ENCODE measurements around the gene RTP3. TPM values are rescaled to one million over a fixed set of nuclear protein-coding genes. Genes with fewer than 3 reads are reported as not detected.

Gene RTP3
- total and polyA plus RNA-seq, 2 of the 8 experiments (the other 6 are each of a cell fraction or from before 2014, with no cell fraction given) = 0.08 TPM; not detected in 1

DNA sequence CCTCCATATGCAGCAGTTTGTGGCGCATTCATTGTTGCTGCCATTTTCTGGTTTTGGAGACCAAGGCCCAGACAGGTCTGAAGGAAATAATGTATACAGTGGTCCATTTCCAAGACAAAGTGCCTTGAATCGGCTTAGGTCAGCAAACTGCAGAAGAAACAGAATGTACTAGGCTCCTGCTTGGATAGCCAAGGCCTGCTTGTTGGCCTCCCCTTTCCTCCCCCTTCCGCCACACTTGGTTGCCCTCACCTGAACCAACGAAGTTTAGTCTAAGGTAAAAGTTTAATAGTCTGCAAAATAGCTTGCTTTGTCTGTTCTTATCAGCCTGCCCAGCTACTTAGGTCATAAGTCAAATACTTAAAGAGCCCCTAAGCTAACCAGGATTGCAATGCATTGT is 12.0 kb upstream of the RTP3 start:
- Histone ChIP-seq H3K4me3 (ENCODE audit: extremely low read depth in 1 of 4, insufficient read depth in 2 of 4, low read depth in 3 of 4, low read length in 4 of 4) (no peak overlapping the region), H3K4me1 (replicated peaks in 1 of 4; ENCODE audit: control insufficient read depth in 3 of 4, insufficient read depth in 4 of 4, low read length in 3 of 4) (peaks cover 4 to 8% (median 6%) of the 10 kb centered on the region in 4 experiments; a peak in 6 of 7 replicates), H4K5ac (ENCODE audit: insufficient read length, low read depth, low read length) (no peak overlapping the region), H4K91ac (replicated peaks; ENCODE audit: insufficient read length, low read length) (no peak overlapping the region), H3K9me3 (ENCODE audit: insufficient read depth in 2 of 2, low read depth in 1 of 2, low read length in 1 of 2) (no peaks in the 10 kb centered on the region), H3K23ac (ENCODE audit: insufficient read length) (no peak overlapping the region), H3K9ac (replicated peaks in 1 of 4; ENCODE audit: extremely low read depth in 1 of 4, low read depth in 3 of 4, low read length in 3 of 4) (no peak overlapping the region), H3K4me2 (ENCODE audit: insufficient read depth in 1 of 2, low read depth in 2 of 2, low read length in 2 of 2) (no peak overlapping the region), H2BK5ac (ENCODE audit: low read depth, low read length) (no peak overlapping the region), H3K79me1 (ENCODE audit: low read depth, low read length) (no peaks in the 10 kb centered on the region), H3K56ac (replicated peaks; ENCODE audit: insufficient read length, low read depth, low read length) (no peak overlapping the region), H2AK5ac (ENCODE audit: low read depth, low read length) (no peak overlapping the region), H2BK20ac (ENCODE audit: low read length) (no peak overlapping the region), H3K4ac (replicated peaks; ENCODE audit: insufficient read length, low read depth, low read length) (no peak overlapping the region), H3K14ac (ENCODE audit: insufficient read length) (no peak overlapping the region), H3K27ac (ENCODE audit: low read depth, low read length) (no peak overlapping the region), H3K79me2 (ENCODE audit: control insufficient read depth in 1 of 2, insufficient read depth in 2 of 2, low read length in 2 of 2) (no peaks in the 10 kb centered on the region), H2BK15ac (ENCODE audit: low read length) (no peak overlapping the region), H4K8ac (ENCODE audit: extremely low read depth, insufficient read depth, low read length) (no peak overlapping the region), H2BK120ac (replicated peaks; ENCODE audit: low read depth, low read length) (no peak overlapping the region), H2AFZ (ENCODE audit: low read length) (no peak overlapping the region), H4K20me1 (replicated peaks in 1 of 2; ENCODE audit: control insufficient read depth in 1 of 2, insufficient read depth in 2 of 2, low read length in 2 of 2) (no peaks in the 10 kb centered on the region), H2BK12ac (ENCODE audit: low read depth, low read length) (no peak overlapping the region), H3K18ac (ENCODE audit: extremely low read depth, low read length) (no peak overlapping the region), H3K23me2 (ENCODE audit: low read depth, low read length) (no peaks in the 10 kb centered on the region), H3K36me3 (ENCODE audit: control insufficient read depth in 2 of 4, insufficient read depth in 4 of 4, low read length in 3 of 4) (no peaks in the 10 kb centered on the region), H3K27me3 (replicated peaks in 1 of 4; ENCODE audit: control insufficient read depth in 3 of 4, extremely low read depth in 1 of 4, insufficient read depth in 3 of 4, low read length in 3 of 4) (no peaks in the 10 kb centered on the region; a peak in 2 of 7 replicates)
- FAIRE-seq (no peak), DNase-seq (ENCODE audit: low read depth in 1 of 2, low spot score in 2 of 2) (no peak)
- CTCF ChIA-PET (ENCODE audit: partially characterized antibody) = interaction anchor here (0.9 to 5.7 kb wide), 12 partner anchors 11 to 229 kb away, joined by 3 to 82 read pairs (median 5); no protein-coding TSS in a partner anchor
- 80% methylated on average over 4 of the region's 4 CpGs; no CpG with 5 or more reads in 1 of the 2 experiments for WGBS, 2 experiments (ENCODE audit: extremely low coverage in 1 of 2, insufficient coverage in 1 of 2, insufficient read length in 1 of 2, insufficient replicate concordance in 2 of 2, low coverage in 1 of 2, low lambda C conversion rate in 2 of 2, missing lambda C conversion rate in 1 of 2)
- POLR2A ChIA-PET (ENCODE audit: partially characterized antibody) = interaction anchor here (1.0 to 1.7 kb wide), 3 partner anchors 64 to 97 kb away, joined by 5 to 6 read pairs (median 5); no protein-coding TSS in a partner anchor
- TF ChIP-seq CBX5 (IDR thresholded peaks at IDR 0.05; ENCODE audit: low read depth, low read length) = no peak
- no peak for TF ChIP-seq BACH1 (IDR thresholded peaks at IDR 0.05; ENCODE audit: low read length)
- TF ChIP-seq CTCF (IDR thresholded peaks at IDR 0.05; ENCODE audit: control extremely low read depth in 1 of 3, insufficient read depth in 1 of 3, low read depth in 1 of 3, low read length in 3 of 3) = no peak
- TF ChIP-seq PHF8 (conservative IDR thresholded peaks at IDR 0.05; ENCODE audit: low read depth, low read length) = no peak
- TF ChIP-seq ATF2 (IDR thresholded peaks at IDR 0.05; ENCODE audit: low read length) = no peak
- no peak for TF ChIP-seq KDM5A (IDR thresholded peaks at IDR 0.05; ENCODE audit: low read length)
- no peak for TF ChIP-seq SRF (IDR thresholded peaks at IDR 0.05; ENCODE audit: low read depth, low read length)
- TF ChIP-seq JUND (IDR thresholded peaks at IDR 0.05; ENCODE audit: low read length) = no peak
- no peak for TF ChIP-seq NRF1 (IDR thresholded peaks at IDR 0.05; ENCODE audit: low read depth, low read length)
- no peak for TF ChIP-seq NANOG (IDR thresholded peaks at IDR 0.05; ENCODE audit: insufficient read depth, low read depth, low read length, poor library complexity, severe bottlenecking)
